IPS-NIHi7 (cell line): ENCODE measurements around the gene RNF182.
"Not testable (repeated sequence)": the region's sequence is repeated elsewhere in the genome, so short reads cannot be mapped to it uniquely, and the experiment has no call there.

Source experiments
- DNase-seq: peaks from one replicate; pipeline ENCODE4 v3.0.0; 2012; ENCODE audit warnings: mixed read lengths; ENCODE audit errors: extremely low spot score

The RNF182 gene, protein sequence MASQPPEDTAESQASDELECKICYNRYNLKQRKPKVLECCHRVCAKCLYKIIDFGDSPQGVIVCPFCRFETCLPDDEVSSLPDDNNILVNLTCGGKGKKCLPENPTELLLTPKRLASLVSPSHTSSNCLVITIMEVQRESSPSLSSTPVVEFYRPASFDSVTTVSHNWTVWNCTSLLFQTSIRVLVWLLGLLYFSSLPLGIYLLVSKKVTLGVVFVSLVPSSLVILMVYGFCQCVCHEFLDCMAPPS

DNA sequence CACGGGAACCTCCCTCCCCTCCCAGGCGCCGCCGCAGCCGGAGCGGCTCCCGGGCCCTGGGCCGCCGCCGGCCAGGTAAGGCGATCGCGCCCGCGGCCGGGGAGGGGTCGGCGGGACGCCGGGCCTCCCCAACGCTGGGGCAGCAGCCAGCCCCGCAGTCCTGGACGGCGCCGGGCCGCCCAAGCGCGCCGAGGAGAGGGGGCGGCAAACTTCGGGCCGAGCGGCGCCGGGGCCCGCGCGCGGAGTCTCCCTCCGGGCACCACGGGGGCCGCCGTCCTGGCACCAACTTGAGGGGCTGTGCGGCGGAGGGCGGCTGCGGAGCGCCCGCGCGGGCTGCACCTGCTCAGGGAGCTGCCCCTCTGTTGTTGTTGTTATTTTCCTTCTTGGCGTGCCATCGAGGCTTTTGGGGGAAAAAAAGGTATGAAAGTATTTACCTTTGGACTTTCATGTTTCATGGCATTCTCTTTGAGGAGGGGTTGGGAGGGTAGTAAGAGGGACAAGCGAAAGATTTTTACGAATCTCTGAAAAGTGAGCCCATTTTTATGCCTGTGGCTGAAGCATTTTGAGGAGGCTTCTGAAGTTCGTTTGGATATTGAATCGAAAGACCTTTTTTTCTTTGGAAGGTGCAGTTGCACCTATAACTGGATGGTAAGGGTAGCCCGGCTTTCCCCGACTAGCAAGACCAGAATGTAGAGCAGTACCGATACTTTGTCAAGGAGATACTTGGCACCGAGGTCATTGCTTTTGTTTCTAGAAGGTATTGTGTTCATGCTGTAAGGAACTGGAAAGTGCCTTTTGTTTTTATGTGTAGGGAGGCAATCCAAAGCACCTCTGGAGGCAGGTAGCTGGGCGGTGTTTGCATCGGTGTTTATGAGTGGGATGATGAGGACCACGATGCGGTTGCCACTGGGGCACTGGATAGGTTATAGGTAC, at the start of gene RNF182:
Gene RNF182 (plus strand): TSS at position 4 of the 933 bp plus-strand sequence. CDS start 52,168 bp downstream, outside the sequence.
- no peak for DNase-seq

DNA sequence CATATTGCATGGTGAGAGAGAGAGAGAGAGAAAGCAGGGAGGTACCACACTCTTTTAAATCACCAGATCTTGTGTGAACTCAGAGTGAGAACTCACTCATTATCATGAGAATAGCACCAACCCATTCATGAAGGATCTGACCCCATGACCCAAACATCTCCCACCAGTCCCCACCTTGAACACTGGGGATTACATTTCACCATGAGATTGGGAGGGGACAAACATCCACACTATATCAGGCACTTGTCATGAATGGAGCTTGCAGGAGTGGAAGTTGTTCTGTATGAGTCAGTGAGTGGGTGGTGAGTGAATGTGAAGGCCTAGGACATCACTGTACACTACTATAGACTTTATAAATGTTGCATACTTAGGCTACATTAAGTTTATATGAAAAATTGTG, 47.7 kb upstream of the RNF182 start:
- DNase-seq, result no peak

DNA sequence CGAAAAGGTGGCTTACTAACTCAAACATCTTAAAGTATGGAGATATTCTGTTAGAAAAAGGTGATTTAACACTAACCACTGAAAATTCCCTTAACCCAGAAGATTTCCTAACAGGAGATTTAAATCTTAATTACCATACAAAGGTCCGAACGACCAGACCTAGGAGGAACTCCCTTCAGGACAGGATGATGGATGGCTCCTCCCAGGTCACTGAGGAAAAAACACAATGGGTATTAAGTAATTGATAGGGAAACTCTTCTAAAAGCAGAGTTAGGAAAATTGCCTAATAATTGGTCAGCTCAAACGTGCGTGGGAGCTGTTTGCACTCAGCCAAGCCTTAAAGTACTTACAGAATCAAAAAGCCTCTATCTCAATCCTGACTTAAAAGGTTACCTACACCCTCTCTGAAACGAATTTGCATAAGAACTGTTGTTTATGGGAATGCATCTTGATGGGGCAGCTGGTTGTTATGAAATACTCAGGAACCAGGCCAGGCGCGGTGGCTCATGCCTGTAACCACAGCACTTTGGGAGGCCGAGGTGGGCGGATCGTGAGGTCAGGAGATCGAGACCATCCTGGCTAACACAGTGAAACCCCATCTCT, 44.6 kb upstream of the RNF182 start:
- DNase-seq, result not testable (repeated sequence)

DNA sequence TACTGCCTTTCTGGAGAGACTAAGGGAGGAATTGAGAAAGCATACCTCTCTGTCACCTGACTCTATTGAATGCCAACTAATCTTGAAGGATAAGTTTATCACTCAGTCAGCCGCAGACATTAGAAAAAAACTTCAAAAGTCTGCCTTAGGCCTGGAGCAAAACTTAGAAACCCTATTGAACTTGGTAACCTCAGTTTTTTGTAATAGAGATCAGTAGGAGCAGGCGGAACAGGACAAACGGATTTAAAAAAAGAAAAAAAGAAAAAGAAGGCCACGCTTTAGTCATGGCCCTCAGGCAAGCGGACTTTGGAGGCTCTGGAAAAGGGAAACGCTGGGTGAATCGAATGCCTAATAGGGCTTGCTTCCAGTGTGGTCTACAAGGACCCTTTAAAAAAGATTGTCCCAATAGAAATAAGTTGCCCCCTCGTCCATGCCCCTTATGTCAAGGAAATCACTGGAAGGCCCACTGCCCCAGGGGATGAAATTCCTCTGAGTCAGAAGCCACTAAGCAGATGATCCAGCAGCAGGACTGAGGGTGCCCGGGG, 43.1 kb upstream of the RNF182 start:
- no peak for DNase-seq

- DNase-seq, result no peak
Measured at GRCh38 chr6:13883966-13884365, 40.8 kb upstream of the RNF182 start.

GRCh38 chr6:13884397-13884796, 40.4 kb upstream of the RNF182 start:
- no peak for DNase-seq

DNA sequence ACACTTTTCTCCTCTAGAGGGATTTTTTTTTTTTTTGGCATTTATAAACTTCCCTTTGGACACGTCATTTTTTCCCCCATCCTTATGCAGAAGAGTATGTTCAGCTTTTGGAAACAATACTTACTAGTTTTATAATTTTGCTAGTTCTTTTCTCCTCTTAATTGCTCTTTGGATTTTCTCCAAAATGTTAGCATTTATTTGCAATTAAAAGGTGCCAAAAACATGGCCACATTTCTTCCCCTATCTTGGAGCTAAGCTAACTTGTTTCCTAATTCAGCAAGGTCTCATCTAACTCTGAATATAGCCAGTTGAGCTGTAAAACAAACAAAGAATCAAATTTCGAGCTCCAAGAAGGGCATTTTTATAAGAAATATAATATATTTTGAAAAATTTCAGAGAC, 39.2 kb upstream of the RNF182 start:
- DNase-seq, result no peak

GRCh38 chr6:13886949-13887348, 37.8 kb upstream of the RNF182 start:
- no peak for DNase-seq

- no peak for DNase-seq
Measured at GRCh38 chr6:13892017-13892645, 32.6 kb upstream of the RNF182 start.

GRCh38 chr6:13902922-13903321, 21.8 kb upstream of the RNF182 start:
- DNase-seq, result no peak

DNA sequence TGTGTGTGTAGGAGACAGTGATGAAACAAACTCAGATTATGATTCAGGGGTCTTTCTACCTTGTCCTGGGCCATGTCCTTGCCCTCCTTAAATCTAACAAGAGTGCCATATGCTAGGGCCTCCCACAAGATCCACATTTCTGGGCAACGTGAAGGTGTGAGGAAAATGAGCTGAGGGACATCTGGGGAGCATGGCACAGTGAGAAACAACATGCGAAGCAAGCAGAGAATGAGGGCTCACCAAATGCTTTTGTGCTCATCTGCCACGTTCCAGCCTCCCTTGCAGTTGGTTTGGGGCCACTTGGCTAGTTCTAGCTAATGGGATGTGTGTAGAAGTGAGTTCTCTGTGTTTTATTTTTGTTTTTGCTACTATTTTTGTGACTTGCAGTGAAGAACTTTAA, 21.4 kb upstream of the RNF182 start:
- no peak for DNase-seq

DNA sequence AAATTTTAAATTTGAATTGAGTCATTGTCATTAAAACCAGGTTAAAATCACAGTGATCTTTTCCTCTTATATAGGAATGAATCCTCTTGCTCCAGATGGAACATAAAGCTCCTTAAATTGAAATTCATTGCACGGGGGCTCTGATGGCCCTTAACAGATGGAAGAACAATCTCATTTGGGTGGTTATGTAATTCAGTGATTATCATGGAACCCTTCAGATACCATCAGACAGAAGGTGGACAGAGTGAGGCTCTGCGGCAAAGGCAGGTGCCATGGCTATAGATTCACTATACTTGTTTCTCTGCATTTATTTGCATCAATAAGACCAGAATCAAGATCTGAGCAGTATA, 17.8 kb upstream of the RNF182 start:
- DNase-seq, result no peak

DNA sequence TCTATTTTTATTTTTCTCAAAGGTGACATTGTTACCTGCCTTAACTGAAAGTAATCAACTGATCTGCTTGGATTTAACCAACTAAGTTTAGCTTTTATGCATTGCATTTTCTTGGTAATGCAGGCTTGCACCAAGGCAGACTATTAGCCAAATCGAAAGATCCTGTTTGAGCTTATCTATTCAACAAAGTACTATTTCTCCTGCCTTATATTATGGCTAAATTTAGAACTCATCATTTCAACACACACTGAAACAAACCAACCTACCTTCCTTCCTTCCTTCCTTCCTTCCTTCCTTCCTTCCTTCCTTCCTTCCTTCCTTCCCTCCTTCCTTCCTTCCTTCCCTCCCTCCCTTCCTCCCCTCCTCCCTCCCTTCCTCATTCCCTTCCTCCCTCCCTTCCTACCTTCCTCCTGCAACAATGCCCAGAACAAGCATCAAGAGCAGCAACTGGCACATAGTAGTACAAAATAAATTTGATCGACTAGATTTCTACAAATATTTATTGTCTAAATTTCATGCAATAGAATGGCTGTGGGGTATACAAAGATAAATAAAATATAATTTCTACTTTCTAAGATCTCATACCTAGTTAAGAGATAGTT, 17.0 kb upstream of the RNF182 start:
- DNase-seq, result no peak

DNA sequence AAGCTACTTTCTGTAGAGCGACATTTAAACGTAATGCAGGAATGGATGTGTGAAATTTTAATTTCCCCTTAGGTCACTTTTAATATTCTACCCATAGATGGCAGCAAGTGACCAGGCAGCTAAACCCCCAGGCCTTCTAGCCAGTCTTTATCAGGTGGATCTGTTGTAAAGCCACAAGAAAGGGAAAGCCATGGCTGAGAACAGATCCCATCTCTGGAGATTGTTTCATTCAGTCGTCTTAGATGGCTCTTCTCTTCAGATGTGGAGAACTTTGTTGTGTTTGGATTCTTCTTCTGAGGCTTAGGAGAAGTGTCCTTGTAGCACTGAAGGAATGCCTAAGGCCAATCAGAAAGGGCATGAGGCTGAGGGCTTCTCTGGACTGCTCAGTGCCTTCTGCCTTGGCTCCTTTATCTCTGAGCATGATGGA, 15.8 kb upstream of the RNF182 start:
- DNase-seq, result peak; percentile 82

DNA sequence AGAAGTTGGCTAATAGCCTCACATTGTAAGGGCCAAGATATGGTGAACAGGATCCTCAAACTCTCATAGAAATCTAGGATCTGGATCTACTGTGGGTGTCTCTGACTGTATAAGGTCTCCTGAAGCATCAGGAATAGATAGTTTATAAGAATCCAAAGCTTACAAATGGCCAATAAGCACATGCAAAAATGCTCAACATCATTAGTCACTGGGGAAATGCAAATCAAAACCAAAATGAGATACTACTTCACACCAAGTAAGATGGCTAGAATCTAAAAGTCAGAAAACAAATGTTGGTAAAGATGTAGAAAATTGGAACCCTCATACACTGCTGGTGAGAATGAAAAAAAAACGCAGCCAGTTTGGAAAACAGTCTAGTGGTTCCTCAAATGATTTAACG, 14.3 kb upstream of the RNF182 start:
- no peak for DNase-seq

DNA sequence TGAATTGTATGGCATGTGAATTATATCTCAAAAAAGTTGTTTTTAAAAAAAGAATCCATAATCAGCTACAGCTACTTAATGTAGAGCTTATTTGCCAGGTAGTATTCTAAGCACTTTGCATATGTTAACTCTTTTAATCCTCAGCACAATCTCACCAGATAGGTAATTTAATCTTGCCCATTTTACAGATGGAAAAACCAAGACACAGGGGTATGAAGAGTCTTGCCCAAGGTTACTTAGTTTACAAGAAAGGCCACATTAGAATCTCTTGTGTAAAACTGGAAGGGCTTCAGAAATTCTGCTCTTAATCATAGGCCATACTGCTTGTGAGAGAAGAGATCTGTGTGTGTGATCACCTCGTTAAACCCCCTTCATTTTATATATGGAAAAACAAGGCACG, 13.4 kb upstream of the RNF182 start:
- no peak for DNase-seq

DNA sequence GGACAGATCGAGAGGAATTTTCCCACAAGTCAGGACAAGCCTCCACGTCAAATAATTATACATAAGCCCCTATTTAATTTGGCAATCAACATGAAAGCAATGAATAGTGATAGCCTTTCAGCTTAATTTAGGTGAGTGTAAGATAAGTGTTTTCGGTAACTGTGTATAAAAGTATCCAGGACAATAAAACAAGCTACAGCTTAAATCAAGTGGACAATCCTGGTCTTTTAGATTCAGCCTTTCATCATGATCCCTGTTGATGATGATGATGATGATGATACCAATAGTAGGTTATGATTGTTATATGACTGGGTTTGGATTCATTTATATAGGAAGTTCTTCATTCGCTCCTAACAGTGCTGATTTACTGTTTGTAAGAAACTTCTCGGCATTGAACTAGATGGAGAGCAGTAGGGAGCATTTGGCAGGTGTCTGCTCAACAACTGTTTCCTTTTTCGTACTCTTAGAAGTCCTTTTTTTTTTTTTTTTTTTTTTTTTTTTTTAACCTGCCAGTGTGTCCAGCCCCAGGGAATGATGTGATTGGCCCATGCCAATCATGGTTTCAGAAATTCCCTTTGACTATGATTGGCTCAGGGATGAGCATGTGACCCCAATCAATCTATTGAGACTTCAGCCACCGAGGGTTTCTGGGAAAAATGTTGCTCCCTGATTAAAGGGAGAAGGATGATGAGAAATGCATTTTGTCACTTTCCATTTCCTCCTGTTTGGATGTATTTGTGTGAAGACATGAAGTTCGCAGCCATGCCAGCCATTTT, 11.3 kb upstream of the RNF182 start:
- no peak for DNase-seq

- DNase-seq, result no peak
Measured at GRCh38 chr6:13914351-13914750, 10.4 kb upstream of the RNF182 start.

DNA sequence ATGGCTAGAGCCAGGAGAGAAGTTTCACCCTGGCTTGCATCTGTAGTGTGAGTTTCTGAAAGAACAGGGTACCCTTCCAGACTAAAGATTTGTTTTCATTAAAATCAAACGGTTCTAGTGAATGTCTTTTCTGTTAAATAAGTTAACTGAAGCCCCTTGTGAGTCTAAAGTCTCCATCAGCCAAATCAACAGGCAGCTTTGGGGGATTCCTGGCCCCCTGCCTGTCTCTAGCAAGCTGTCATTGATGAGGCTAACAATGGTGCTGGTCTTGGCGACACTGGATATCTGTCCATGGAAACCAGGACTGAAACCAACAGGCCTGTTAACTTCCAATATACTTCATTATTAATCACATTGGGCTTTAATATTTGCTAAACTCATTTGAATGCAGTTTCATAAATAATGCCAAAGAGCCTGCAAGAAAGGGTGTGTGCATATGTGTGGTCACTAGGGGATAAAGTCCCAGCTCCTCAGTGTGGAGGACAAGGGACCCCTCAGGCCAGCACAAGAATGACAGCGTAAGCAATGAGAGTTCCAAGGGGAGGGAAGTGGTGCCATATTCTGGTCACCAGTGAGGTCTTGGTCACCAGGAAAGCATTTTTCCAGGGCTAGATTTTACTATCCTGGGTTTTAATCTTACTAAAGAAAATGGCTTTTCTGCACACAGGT, 9.1 kb upstream of the RNF182 start:
- DNase-seq, result no peak

DNA sequence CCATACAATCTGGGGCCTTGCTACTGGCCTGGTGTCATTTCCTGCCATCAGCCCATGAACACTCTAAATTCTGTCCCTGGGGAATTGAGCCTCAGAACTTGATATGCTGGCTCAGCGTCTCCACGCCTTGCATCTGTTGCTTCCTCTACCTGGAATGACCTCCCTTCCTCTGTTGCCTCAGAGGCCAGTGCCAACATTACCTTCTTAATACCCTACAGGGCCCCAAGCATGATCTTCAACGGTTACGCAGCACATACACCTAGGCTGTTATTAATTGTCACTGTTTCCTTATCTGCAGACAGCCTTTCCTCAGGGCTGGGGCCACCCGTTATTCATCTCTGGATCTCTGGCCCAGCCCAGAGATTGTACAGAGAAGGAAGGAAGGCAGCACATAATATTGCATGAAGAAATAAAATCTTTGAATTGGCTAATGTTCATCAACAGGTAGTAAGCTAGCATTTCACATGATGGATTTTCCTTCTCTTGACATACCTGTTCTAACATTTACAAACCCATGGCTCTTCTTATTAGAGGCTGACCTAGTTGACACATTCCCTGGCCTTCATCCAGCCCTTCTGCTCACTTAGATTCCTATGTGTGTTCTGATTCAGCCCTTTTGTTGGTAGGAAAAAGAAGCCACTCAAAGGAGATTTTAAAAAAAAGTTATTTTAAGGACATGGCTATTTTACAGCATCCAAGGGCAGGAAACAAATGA, 8.4 kb upstream of the RNF182 start:
- no peak for DNase-seq
